GM12892 (cell line): ENCODE results near the gene TACC2.

Experiments used
- POLR2A ChIP-seq: IDR thresholded peaks from 2 replicates; pipeline ENCODE4 v1.6.1; 2011; ENCODE audit warnings: low read depth, low read length, control low read depth
- POLR2AphosphoS5 ChIP-seq: IDR thresholded peaks from 2 replicates; pipeline ENCODE4 v1.6.1; 2011; ENCODE audit warnings: low read depth, low read length, control low read depth
- TAF1 ChIP-seq: IDR thresholded peaks from 2 replicates; pipeline ENCODE4 v1.6.1; 2011; ENCODE audit warnings: low read depth, mild to moderate bottlenecking, control low read depth, low read length, borderline replicate concordance

DNA sequence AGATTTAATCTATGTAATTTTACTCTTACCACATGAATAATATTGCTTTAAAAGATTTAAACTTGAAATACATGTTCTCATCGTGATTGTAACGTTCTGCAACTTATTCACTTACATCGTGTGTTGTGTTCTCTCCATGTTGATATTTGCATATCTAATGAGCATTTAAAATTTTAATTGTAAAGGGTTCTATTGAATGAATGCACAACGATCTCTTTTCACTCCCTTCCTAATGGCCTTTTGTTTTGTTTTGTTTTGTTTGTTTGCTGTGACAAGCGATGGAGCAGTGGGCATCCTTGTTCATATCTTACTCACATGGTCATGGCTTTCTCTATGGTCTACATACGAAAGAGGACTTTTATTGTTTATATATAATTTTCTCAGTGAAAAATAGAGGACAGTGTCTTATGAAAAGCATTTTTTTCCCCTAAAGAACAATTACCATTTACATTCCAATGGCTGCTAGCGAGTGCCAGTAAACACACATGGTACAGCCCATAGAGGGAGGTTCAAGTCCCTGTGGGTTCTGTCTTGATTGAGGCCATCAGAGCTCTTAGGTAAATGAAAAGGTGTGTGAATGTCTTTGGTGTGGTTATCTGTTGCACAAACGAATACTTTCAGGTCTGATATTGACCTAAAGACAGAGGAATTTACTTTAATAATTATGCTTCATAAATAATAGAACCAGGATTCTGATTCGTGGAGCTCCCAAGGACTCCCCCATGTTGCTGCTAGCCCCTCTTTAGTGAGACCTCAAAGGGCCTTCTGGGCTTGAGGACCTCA, 314.5 kb downstream of the TACC2 start:
- TF ChIP-seq POLR2A = no peak
- TF ChIP-seq POLR2AphosphoS5 = no peak
- TF ChIP-seq TAF1 = no peak
